GM19397 (cell line): ENCODE measurements around the gene KRT85.

Experiments used
- ATAC-seq: cut with Tn5 transposase; IDR thresholded peaks from one replicate; pipeline ENCODE4 v1.9.1; 2021; ENCODE audit warnings: mild to moderate bottlenecking, moderate library complexity; ENCODE audit not compliant: unreplicated experiment

KRT85 gene

GRCh38 chr12:52395761-52396434 lies 28.6 kb upstream of the KRT85 start:
- no peak for ATAC-seq

DNA sequence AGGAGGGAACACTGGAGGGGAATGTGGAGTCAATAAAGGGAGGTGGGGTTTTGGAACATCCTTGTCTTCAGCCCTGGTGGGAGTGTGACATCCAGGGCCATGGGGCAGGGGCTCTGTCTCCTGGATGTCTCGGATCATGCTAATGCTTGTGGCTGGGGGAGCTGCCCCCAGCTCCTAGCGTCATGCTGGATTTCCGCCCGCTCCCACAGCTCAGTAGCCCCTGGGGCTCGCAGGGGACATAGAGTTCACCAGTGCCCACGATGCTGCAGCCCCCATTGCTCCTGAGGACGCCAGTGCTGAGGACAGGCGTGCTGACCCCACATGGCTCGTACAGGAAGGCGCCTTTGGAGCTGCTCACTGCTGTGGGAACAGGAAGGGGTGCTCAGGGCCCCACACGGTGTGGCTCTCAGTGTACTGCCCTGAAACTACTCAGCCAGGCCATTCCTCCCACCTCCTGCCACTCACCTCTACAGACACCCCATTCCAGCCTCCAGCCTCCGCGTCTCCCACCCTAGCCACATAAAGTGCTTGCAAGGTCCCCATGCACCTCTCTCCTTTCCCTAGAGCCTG lies 27.6 kb upstream of the KRT85 start:
- ATAC-seq, result no peak

DNA sequence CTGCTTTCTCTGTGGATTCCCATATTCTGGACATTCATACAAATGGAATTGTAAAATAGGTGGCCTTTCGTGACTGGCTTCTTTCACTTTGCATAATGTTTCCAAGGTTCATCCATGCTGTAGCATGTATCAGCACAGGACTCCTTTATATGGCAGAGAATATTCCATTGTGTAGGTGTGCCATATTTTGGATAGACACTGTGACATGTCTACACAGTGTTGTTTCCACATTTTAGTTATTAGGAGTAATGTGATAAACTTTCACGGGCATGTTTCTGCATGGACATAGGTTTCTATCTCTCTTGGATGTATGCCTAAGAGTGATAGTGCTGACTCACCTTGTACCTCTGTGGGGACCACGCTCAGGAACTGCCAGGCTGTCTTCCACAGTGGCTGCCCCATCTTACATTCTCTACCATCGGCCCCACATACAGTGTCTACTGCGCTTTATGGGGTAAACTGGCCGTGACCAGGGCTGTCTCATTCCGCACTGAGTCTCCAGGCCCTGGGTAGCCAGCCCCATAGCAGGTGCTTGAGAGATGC lies 25.3 kb upstream of the KRT85 start:
- ATAC-seq, result no peak

DNA sequence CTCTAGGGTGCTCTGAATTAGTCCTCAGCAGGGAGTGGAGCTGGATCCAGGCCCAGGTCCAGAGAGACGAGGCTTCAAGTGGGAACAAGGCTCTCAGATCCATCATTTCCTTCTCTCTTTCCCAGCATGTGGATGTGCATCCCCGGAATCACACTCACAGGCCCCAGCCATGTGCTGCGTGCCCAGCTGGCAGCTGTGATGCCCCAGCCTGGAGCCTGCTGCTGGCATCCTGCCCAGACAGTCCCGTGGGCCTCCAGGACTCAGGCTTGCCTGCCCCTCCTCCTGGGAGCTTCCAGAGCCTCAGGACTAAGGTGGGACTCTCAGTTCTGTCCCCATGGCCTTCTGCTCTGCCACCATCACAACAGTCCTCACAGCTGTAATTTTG lies 24.3 kb upstream of the KRT85 start:
- no peak for ATAC-seq

- no peak for ATAC-seq
Measured at GRCh38 chr12:52390739-52391617, 23.7 kb upstream of the KRT85 start.

DNA sequence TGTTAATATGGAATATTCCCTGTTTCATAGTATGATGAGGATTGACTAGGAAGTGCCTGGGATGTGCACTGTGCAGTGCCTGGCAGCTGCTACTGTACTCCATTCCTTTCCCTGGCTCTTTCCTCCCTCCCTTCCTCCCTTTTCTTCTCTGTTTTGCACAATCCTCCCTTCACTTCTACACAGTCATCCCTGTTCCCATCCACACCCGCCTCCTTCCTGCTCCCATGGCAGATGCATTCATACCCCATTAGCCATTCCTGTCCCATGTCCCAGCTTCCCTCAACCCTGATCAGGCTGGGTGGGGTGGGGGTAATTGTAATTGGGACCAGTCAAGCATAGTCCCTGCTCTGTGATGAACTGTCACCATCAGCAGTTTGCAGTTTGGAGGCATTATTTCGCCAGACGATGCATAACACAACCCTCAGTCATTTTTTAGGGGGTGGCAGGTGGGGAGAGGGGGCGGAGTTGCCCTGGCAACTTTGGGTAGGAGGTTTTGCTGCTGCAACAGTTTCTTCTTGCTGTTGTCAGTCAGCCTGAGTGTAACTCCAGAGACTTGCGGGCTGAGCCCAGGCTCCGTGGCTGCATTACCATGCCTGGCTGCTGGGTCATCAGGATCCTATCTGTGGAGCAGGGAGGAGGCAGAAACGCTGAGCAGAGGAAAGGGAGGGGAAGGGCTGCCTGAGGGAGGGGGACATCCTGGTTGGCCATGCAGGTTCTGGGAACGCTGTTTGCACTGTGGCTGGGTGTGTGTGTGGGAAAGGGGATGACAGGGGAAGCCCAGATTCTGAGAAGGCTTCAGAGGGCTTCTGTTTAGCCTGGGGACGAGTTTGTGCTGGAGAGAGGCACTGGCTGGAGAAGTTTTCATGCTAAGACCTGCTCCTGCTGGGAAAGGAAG lies 22.3 kb upstream of the KRT85 start:
- no peak for ATAC-seq

DNA sequence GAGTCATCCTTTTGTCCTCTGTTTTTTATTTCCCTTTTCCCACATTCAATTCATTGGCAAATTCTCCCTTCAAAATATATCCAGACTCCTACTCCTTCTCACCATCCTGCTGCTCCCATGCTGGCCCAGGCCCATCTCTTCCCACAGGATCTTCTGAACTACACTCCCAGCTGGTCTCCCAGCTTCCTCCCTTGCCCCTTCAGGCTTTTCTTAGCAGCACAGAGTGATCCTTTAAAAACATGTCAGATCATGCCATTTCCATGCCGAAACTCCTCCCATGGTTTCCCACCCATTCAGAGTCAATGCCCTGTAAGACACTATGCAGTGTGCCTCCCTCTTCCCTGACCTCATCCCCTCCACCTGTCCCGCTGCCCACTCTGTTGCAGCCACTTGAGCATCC lies 20.6 kb upstream of the KRT85 start:
- no peak for ATAC-seq

GRCh38 chr12:52385226-52385702 lies 18.0 kb upstream of the KRT85 start, which contains the start of gene KRT84:
Gene KRT84, minus strand, starts transcription at chr12:52385652. Its CDS starts 67 bp downstream, at chr12:52385585.
- no peak for ATAC-seq

GRCh38 chr12:52383331-52383730 lies 16.1 kb upstream of the KRT85 start:
- ATAC-seq, result no peak

GRCh38 chr12:52382854-52383253 lies 15.6 kb upstream of the KRT85 start:
- ATAC-seq, result no peak

- ATAC-seq, result no peak
Measured at GRCh38 chr12:52381206-52381605, 13.9 kb upstream of the KRT85 start.

DNA sequence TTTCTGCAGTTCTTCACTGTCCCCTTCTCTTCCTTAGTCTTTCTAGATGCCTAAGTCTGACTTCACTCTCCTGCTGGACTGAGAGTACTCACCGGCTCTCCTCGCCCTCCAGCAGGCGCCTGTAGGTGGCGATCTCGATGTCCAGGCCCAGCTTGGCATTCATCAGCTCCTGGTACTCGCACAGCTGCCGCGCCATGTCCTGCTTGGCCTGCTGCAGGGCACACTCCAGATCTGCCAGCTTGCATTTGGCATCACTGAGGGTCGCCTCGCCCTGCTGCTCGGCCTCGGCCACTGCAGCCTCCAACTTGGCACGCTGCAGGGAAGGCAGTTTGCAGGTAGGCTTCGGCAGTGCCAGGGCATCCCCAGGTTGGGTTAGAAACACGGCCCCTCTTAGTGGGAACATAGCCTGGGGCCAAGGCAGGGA lies 13.0 kb upstream of the KRT85 start:
- no peak for ATAC-seq

DNA sequence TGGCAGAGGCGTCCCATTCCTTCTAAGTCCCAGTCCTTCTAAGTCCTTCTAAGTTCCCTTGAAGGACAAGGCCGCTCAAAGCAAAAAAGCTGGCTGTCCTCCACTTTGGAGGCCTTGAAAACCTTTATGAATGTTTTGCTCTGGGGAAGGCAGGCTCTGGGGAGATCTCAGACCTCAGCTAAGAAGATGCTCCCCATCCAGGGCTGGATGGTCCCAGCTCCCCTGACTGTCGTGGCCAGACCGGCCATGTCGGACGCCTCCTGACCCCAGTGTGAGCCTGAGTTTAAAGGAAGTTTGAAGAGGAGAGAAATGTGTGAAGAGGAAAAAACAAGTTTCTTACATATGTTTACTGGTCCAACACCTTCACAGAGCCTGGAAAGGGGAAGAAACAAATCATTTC lies 12.3 kb upstream of the KRT85 start:
- no peak for ATAC-seq

DNA sequence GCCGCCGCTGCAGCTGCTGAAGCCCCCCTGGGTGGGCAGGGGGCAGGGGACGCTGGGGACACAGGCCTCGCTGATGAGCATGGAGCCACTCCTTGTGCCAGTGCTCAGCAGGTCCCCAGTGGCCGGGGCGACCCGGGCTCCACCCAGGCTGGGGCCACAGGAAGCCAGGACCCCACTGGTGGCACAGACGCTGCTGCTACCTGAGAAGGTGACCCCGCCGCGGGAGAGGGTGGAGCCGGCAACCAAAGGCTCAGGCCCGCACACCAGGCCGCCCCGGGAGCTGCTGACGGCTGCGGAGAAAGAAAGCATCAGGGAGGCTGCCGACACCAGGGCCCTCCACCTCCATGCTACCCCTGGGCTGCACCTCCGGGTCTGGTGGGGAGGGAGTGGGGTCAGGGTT lies 10.8 kb upstream of the KRT85 start:
- no peak for ATAC-seq

GRCh38 chr12:52377266-52377665 lies 10.0 kb upstream of the KRT85 start:
- no peak for ATAC-seq

GRCh38 chr12:52372216-52373154 lies 5.2 kb upstream of the KRT85 start:
- no peak for ATAC-seq

DNA sequence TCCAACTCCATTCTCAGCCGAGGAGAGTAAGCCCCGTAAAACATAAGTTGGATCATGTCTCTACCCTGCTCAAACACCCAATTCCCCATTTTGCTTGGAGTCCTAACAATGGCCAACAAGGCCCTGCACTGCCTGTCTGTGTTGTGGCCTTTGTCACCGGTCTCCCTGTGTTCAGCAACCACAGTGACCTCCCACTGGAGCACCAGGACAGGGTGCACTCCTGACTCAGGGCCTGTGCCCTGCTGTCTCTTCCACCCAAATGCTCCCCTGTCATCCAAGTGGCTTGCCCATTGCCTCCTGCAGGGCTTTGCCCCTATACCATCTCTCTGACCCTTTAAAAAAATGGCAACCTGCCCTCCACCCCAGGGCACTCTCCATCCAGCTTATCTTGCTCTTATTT lies 4.4 kb upstream of the KRT85 start:
- ATAC-seq, result no peak

DNA sequence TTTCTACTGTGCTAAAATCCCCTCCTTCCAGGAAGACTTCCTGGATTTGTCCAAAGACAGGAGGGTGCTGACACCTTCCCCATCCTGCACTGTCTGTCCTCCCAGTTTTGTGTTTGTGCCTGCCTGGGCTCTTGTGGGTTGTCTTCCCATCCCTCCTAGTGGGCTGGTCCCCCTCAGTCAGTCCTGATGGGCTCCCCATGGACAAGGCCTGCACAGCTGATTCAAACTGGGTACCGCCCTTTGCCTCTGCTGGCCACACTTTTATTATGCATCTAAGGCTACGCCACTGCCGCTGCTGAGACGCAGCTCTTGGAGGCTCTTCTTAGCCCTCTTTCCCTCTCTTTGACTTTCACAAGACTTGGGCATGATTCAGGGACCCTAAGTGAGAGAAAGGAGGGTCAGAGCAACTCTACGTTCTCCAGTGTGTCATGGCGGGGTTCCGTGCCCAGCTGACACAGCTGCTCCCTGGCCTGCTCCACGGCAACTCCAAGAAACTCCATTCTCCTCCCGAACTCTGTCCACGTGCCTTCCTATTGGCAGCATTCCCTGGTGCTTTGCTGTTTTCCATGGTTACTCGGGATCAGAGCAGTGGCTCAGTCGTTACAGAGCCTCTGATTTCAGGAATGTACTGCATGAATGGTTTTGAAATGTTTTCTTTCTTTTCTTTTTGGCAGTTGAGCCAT lies 3.8 kb upstream of the KRT85 start:
- no peak for ATAC-seq

DNA sequence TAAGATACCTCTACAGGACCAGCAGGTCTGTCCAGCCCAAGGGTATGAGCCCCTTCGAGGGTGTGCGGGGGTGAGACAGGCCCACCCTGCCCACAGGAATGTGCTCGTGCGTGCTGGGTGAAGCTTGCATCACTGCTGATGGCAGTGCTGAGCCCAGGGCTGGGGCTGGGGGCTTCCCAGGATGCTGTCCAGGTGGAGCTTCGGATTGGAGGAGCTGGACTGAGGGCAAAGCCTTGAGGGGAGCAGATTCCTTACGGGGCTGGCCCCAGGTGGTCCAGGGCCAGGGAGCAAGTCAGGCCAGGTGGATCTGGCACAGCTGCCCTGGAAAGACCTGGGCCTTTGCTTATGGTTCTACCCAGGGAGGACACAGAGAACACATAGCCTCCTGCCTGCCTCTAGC lies 2.5 kb upstream of the KRT85 start:
- ATAC-seq, result no peak
